ENCODE data around the gene FAM151A. TPM values are rescaled to one million over a fixed set of nuclear protein-coding genes. Genes with fewer than 3 reads are reported as not detected.

FAM151A gene
- polyA plus RNA-seq, 3 donors, result not detected

DNA sequence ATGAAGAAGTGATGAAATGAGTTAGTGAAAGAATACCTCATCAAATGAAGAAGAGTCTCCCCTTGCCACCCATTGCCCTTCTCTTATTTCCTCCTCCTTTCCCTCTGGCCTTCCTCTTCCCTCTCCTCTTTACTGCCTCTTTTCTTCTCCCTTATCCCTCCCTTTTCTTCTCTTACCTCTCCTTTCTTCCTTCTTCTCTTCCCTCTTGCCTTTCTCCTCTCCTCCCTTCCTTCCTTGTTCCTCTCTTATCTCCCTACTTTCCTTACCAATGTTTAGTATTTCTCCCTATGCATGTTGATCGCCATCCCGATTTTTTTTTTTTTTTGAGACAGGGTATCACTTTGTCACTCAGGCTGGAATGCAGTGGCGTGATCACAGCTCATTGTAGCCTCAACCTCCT, 27.1 kb upstream of the FAM151A start:
- no peak overlapping the region for H3K27ac Mint-ChIP-seq
- H3K4me1 Mint-ChIP-seq, result peaks cover 25% of the 10 kb centered on the region
- peaks cover 19 to 20% of the 10 kb centered on the region in 2 donors for H3K4me1 ChIP-seq (ENCODE audit: control insufficient read depth in 1 of 2, insufficient read depth in 2 of 2, low read length in 2 of 2)
- H3K4me3 ChIP-seq (replicated peaks in 1 of 3; ENCODE audit: low read depth in 2 of 3, low read length in 3 of 3), result no peak overlapping the region
- no peaks in the 10 kb centered on the region for H4K20me1 ChIP-seq (ENCODE audit: insufficient read depth, low read length)
- DNase-seq, result no peak
- H3K27me3 Mint-ChIP-seq (ENCODE audit: low read depth in 3 of 3), result peaks cover 0 to 2% (median 2%) of the 10 kb centered on the region in 3 donors
- H3K36me3 ChIP-seq (replicated peaks in 1 of 2; ENCODE audit: control insufficient read depth in 1 of 2, insufficient read depth in 2 of 2, low read length in 2 of 2), result no peaks in the 10 kb centered on the region
- H3K4me2 ChIP-seq (replicated peaks; ENCODE audit: extremely low read depth, low read length, poor library complexity, severe bottlenecking), result no peak overlapping the region
- H3K27ac ChIP-seq (ENCODE audit: low read depth in 1 of 2, low read length in 2 of 2), result no peak overlapping the region
- peaks cover 0 to under 1% of the 10 kb centered on the region in 2 donors for H3K9me3 ChIP-seq (replicated peaks in 1 of 2; ENCODE audit: control insufficient read depth in 1 of 2, insufficient read depth in 1 of 2, low read length in 2 of 2)
- H3K79me2 ChIP-seq (ENCODE audit: insufficient read depth, low read length), result no peaks in the 10 kb centered on the region
- TF ChIP-seq, protein P1, sequence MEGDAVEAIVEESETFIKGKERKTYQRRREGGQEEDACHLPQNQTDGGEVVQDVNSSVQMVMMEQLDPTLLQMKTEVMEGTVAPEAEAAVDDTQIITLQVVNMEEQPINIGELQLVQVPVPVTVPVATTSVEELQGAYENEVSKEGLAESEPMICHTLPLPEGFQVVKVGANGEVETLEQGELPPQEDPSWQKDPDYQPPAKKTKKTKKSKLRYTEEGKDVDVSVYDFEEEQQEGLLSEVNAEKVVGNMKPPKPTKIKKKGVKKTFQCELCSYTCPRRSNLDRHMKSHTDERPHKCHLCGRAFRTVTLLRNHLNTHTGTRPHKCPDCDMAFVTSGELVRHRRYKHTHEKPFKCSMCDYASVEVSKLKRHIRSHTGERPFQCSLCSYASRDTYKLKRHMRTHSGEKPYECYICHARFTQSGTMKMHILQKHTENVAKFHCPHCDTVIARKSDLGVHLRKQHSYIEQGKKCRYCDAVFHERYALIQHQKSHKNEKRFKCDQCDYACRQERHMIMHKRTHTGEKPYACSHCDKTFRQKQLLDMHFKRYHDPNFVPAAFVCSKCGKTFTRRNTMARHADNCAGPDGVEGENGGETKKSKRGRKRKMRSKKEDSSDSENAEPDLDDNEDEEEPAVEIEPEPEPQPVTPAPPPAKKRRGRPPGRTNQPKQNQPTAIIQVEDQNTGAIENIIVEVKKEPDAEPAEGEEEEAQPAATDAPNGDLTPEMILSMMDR (IDR thresholded peaks at IDR 0.05), result no peak
- intact Hi-C loops (cut with micrococcal nuclease), result no loop called here
- H3K9me3 Mint-ChIP-seq, result peaks cover 0 to 2% (median 0%) of the 10 kb centered on the region in 7 donors
- H2AFZ ChIP-seq (ENCODE audit: insufficient read depth, low read depth, low read length, poor library complexity, severe bottlenecking), result no peak overlapping the region
- no peaks in the 10 kb centered on the region for H3K27me3 ChIP-seq (ENCODE audit: control insufficient read depth in 2 of 2, insufficient read depth in 2 of 2, low read length in 2 of 2)
- no CpG with 5 or more reads among the region's 3 CpGs for whole genome bisulfite sequencing (ENCODE audit: insufficient coverage)
- H3K4me3 Mint-ChIP-seq, result no peak overlapping the region
- H3K36me3 Mint-ChIP-seq, result no peaks in the 10 kb centered on the region
- no peak overlapping the region for H3K9ac ChIP-seq (ENCODE audit: insufficient read depth, low read length, poor library complexity, severe bottlenecking)

DNA sequence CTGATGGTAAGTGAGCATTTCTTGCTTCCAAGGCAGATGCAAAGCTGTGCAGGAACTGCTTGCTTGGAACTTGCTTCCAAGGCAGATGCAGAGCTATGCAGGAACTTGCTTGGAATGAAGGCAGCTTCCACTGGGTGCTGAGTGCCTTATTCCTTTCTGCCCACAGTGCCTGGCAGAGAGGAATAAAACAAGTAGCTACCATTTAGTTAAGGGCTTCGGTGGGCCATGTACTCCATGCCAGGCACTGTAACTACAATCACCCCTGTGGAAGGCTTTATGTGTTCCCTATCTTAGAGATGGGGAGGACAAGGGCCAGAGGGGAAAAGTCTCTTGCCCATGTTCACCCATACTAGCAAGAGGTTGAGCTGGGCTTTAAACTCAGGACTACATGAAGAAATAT, 26.6 kb upstream of the FAM151A start:
- Histone ChIP-seq H3K27me3 (ENCODE audit: control insufficient read depth in 2 of 2, insufficient read depth in 2 of 2, low read length in 2 of 2) (no peaks in the 10 kb centered on the region), H4K20me1 (ENCODE audit: insufficient read depth, low read length) (no peaks in the 10 kb centered on the region), H3K4me2 (replicated peaks; ENCODE audit: extremely low read depth, low read length, poor library complexity, severe bottlenecking) (no peak overlapping the region), H3K36me3 (replicated peaks in 1 of 2; ENCODE audit: control insufficient read depth in 1 of 2, insufficient read depth in 2 of 2, low read length in 2 of 2) (no peaks in the 10 kb centered on the region), H3K9ac (ENCODE audit: insufficient read depth, low read length, poor library complexity, severe bottlenecking) (no peak overlapping the region), H3K4me1 (ENCODE audit: control insufficient read depth in 1 of 2, insufficient read depth in 2 of 2, low read length in 2 of 2) (peaks cover 19 to 20% of the 10 kb centered on the region in 2 donors), H3K4me3 (replicated peaks in 1 of 3; ENCODE audit: low read depth in 2 of 3, low read length in 3 of 3) (no peak overlapping the region), H2AFZ (ENCODE audit: insufficient read depth, low read depth, low read length, poor library complexity, severe bottlenecking) (no peak overlapping the region), H3K79me2 (ENCODE audit: insufficient read depth, low read length) (no peaks in the 10 kb centered on the region), H3K9me3 (replicated peaks in 1 of 2; ENCODE audit: control insufficient read depth in 1 of 2, insufficient read depth in 1 of 2, low read length in 2 of 2) (peaks cover 0 to 5% of the 10 kb centered on the region in 2 donors), H3K27ac (ENCODE audit: low read depth in 1 of 2, low read length in 2 of 2) (no peak overlapping the region)
- no peak for DNase-seq
- TF ChIP-seq, protein P1 (IDR thresholded peaks at IDR 0.05), result no peak
- peaks cover 0 to 4% (median under 1%) of the 10 kb centered on the region in 7 donors for H3K9me3 Mint-ChIP-seq
- H3K36me3 Mint-ChIP-seq, result no peaks in the 10 kb centered on the region
- peaks cover 0 to 2% (median 2%) of the 10 kb centered on the region in 3 donors for H3K27me3 Mint-ChIP-seq (ENCODE audit: low read depth in 3 of 3)
- intact Hi-C loops (cut with micrococcal nuclease), result no loop called here
- H3K4me1 Mint-ChIP-seq, result peaks cover 25% of the 10 kb centered on the region
- no CpG with 5 or more reads among the region's 1 CpG for WGBS (ENCODE audit: insufficient coverage)
- H3K4me3 Mint-ChIP-seq, result no peak overlapping the region
- H3K27ac Mint-ChIP-seq, result no peak overlapping the region
